Sigmoid colon (tissue), 4 donors: ENCODE data around the gene ZNF273.
"Not testable (repeated sequence)": the region's sequence is repeated elsewhere in the genome, so short reads cannot be mapped to it uniquely, and the experiment has no call there.

Experiments used
- POLR2A ChIP-seq, 2 donors: fragments of 450-650 bp; IDR thresholded peaks; one replicate each; pipeline ENCODE4 v1.6.1; 2016; ENCODE audit warnings: antibody characterized with exemption in 2 of 2, mild to moderate bottlenecking in 2 of 2, moderate library complexity in 2 of 2
- POLR2AphosphoS5 ChIP-seq, 4 donors: sonication (generic); formaldehyde crosslinking; IDR thresholded peaks; one replicate each; pipeline ENCODE4 v1.6.1; 2017; ENCODE audit warnings: antibody characterized with exemption in 4 of 4
- TF ChIP-seq, protein P1 (sequence below), 4 experiments: fragments of 450-650 bp in 3 of 4; fragments of 200-600 bp in 1 of 4; IDR thresholded peaks; one replicate each; pipeline ENCODE4 v1.5.1; 2016 to 2019; ENCODE audit warnings: antibody characterized with exemption in 4 of 4, mild to moderate bottlenecking in 3 of 4, moderate library complexity in 2 of 4

DNA sequence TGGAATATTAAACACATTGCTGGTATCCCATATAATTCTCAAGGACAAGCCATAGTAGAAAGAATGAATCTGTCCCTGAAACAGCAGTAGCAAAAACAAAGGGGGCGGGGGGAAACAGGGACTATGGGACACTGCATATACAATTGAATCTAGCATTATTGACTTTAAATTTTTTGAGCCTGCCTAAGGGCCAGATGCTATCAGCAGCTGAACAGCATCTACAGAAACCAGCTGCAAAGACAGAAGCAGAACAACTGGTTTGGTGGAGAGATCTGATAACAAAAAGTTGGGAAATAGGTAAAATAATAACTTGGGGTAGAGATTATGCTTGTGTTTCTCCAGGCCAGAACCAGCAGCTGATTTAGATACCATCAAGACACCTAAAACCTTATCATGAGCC, 45.7 kb downstream of the ZNF273 start:
- TF ChIP-seq, protein P1, sequence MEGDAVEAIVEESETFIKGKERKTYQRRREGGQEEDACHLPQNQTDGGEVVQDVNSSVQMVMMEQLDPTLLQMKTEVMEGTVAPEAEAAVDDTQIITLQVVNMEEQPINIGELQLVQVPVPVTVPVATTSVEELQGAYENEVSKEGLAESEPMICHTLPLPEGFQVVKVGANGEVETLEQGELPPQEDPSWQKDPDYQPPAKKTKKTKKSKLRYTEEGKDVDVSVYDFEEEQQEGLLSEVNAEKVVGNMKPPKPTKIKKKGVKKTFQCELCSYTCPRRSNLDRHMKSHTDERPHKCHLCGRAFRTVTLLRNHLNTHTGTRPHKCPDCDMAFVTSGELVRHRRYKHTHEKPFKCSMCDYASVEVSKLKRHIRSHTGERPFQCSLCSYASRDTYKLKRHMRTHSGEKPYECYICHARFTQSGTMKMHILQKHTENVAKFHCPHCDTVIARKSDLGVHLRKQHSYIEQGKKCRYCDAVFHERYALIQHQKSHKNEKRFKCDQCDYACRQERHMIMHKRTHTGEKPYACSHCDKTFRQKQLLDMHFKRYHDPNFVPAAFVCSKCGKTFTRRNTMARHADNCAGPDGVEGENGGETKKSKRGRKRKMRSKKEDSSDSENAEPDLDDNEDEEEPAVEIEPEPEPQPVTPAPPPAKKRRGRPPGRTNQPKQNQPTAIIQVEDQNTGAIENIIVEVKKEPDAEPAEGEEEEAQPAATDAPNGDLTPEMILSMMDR (IDR thresholded peaks at IDR 0.05) = not testable (repeated sequence)
- TF ChIP-seq POLR2A, POLR2AphosphoS5 (IDR thresholded peaks at IDR 0.05): not testable (repeated sequence)
